ENCODE measurements around the gene SAMD14. TPM values are rescaled to one million over a fixed set of nuclear protein-coding genes. Genes with fewer than 3 reads are reported as not detected.
"Not testable (repeated sequence)": the region's sequence is repeated elsewhere in the genome, so short reads cannot be mapped to it uniquely, and the experiment has no call there.

The SAMD14 gene
- total RNA-seq, 2 experiments from 2014 or later: 0.35 to 1.1 TPM

DNA sequence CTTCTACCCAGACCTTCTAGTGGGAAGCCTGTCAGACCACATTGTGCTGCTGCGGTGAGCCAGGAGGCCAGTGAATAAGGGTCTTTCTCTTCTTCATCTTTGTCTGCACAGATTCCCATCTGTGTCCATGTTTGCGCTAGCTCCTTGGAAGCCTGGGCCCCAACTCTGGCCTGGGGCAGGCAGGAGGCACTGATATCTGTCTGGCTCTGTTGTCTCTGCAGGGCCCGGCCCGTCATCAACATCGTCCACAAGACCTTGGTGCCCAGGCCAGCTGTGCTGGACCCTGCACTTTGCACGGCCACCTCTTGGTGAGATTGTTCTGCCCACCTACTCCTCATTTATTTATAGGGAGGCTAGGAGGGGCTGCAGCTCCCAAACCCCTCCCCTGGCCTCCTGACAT lies 55.7 kb downstream of the SAMD14 start:
- DNase-seq (no peak), ATAC-seq (no peak)
- CTCF ChIA-PET: interaction anchor here (1.1 to 2.8 kb wide), 4 partner anchors 14 to 23 kb away, joined by 3 to 8 read pairs (median 5); partner anchors contain the start of genes ITGA3 and PDK2
- no peak overlapping the region for H3K4me3 Mint-ChIP-seq
- H3K27ac Mint-ChIP-seq: no peak overlapping the region
- peaks cover 3% of the 10 kb centered on the region for H3K9me3 Mint-ChIP-seq (ENCODE audit: low read depth)
- peaks cover 11% of the 10 kb centered on the region for H3K36me3 Mint-ChIP-seq
- no peaks in the 10 kb centered on the region for H3K27me3 Mint-ChIP-seq
- peaks cover 2% of the 10 kb centered on the region for H3K4me1 Mint-ChIP-seq

DNA sequence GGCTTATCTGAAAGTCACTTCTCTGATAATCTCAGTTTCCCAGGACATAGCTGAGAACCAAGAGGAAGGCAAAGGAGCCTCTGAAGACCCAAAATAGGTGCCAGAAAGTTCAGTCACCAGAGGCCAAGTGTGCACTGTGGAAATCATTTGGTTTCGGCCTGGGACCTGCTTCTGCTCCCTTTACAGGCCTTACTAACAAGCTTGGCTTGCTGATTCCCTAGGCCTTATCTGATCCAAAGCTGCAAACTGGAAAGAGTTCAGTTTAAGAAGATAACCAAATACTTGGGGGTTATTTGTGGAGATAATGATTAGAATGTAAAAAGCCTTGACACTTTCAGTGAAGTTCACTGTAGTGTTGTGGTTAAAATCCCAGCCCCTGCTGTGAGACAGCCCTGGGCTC lies 57.0 kb downstream of the SAMD14 start:
- Mint-ChIP-seq H3K27me3 (no peaks in the 10 kb centered on the region), H3K9me3 (ENCODE audit: low read depth) (peaks cover 3% of the 10 kb centered on the region), H3K4me3 (no peak overlapping the region), H3K27ac (no peak overlapping the region), H3K4me1 (peaks cover 2% of the 10 kb centered on the region), H3K36me3 (peaks cover 11% of the 10 kb centered on the region)
- no peak for DNase-seq
- CTCF ChIA-PET: interaction anchor here (1.0 to 2.8 kb wide), 3 partner anchors 9 to 150 kb away, joined by 3 to 8 read pairs (median 3); partner anchors contain the start of gene ITGA3
- no peak for ATAC-seq

DNA sequence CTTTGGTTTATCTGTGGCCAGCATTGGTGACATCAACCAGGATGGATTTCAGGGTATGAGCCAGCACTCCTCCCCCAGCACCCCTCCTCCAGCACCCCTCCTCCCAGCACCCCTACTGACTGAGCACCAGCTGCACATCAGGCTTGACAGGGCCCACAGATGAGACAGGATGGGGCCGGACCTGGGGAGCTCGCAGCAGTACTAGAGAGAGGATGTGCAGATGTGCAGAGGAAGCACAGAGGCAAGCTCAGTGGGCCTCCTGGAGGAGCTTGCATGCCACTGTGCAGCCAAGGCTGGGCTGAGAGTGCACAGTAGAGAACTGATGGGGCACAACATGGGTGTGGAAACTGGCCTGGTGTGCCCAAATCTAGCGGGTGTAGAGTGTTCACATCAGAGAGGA lies 57.8 kb downstream of the SAMD14 start:
- DNase-seq (no peak), ATAC-seq (peak; percentile 71)
- H3K9me3 Mint-ChIP-seq (ENCODE audit: low read depth): peaks cover 3% of the 10 kb centered on the region
- no peak overlapping the region for H3K27ac Mint-ChIP-seq
- peaks cover 2% of the 10 kb centered on the region for H3K4me1 Mint-ChIP-seq
- CTCF ChIA-PET: interaction anchor here (0.6 to 1.4 kb wide), 2 partner anchors 10 to 16 kb away, joined by 3 read pairs; no protein-coding TSS in a partner anchor
- no peaks in the 10 kb centered on the region for H3K27me3 Mint-ChIP-seq
- no peak overlapping the region for H3K4me3 Mint-ChIP-seq
- peaks cover 11% of the 10 kb centered on the region for H3K36me3 Mint-ChIP-seq

DNA sequence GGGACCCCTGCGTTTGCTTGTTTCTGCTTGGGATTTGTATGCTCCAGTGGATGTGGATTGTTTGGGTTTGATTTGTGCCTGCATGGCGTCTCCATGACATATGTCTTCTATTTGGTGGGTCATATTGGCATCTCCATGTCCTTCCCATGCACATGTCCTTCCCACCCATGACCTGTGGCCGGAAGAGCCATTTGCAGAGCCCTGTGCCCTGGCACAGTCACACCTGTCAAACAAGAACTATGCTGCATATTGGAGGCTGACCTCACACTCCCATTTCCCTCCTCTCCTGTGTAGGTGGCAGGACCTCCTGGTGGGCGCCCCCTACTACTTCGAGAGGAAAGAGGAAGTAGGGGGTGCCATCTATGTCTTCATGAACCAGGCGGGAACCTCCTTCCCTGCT lies 58.3 kb downstream of the SAMD14 start:
- ATAC-seq: no peak
- peaks cover 11% of the 10 kb centered on the region for H3K36me3 Mint-ChIP-seq
- CTCF ChIA-PET: interaction anchor here (0.6 to 1.4 kb wide), 2 partner anchors 10 to 15 kb away, joined by 3 read pairs; no protein-coding TSS in a partner anchor

DNA sequence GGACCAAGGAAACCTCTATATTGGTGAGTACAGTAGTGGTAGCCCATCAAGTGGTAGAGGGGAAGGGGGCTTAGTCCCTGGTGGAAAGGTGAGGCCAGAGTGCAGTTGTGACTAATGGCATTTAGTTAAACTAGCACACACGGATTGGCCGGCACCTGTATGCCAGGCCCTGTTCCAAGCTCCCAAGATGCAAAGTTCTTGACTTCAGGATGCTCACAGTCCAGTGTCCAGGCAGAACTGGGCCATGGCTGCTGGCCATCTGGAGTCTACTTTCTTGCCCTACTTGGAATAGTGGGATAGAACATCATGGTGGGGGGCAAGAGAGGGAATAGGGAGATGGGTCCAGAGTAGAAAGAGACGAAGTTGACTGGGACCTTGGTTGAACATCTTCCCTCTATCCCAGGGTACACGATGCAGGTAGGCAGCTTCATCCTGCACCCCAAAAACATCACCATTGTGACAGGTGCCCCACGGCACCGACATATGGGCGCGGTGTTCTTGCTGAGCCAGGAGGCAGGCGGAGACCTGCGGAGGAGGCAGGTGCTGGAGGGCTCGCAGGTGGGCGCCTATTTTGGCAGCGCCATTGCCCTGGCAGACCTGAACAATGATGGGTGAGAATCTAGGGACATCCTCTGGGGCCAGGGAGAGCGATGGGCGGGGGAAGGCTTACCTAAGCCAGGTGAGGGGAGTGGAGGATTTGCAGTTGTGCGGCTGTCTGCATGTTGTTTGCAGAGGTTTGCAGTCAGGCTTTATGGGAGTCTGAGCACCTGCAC lies 58.9 kb downstream of the SAMD14 start:
- CTCF ChIA-PET: interaction anchor here (1.8 kb wide), 1 partner anchor 16 kb away, joined by 6 read pairs; no protein-coding TSS in a partner anchor
- no peak for DNase-seq
- peaks cover 11% of the 10 kb centered on the region for H3K36me3 Mint-ChIP-seq
- peaks cover 3% of the 10 kb centered on the region for H3K9me3 Mint-ChIP-seq (ENCODE audit: low read depth)
- no peak for ATAC-seq
- H3K27me3 Mint-ChIP-seq: no peaks in the 10 kb centered on the region
- H3K4me1 Mint-ChIP-seq: peaks cover 2% of the 10 kb centered on the region
- H3K4me3 Mint-ChIP-seq: no peak overlapping the region
- H3K27ac Mint-ChIP-seq: no peak overlapping the region

More for the DNA sequence above, 58.3 kb downstream of the SAMD14 start:
- Mint-ChIP-seq H3K27ac (no peak overlapping the region), H3K4me3 (no peak overlapping the region), H3K27me3 (no peaks in the 10 kb centered on the region), H3K4me1 (peaks cover 2% of the 10 kb centered on the region), H3K9me3 (ENCODE audit: low read depth) (peaks cover 3% of the 10 kb centered on the region)
- no peak for DNase-seq

DNA sequence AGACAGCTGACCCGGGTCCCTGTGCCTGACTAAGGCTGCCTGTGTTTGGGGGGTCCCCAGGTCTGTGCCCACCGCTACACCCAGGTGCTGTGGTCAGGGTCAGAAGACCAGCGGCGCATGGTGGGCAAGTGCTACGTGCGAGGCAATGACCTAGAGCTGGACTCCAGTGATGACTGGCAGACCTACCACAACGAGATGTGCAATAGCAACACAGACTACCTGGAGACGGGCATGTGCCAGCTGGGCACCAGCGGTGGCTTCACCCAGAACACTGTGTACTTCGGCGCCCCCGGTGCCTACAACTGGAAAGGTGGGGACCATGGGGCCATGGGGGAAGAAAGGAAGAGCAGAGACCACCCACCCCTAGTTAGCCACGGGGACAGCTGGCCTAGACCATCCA lies 62.0 kb downstream of the SAMD14 start:
- Mint-ChIP-seq H3K4me3 (no peak overlapping the region), H3K27me3 (no peaks in the 10 kb centered on the region), H3K9me3 (ENCODE audit: low read depth) (peaks cover 3% of the 10 kb centered on the region), H3K36me3 (peaks cover 11% of the 10 kb centered on the region), H3K4me1 (peaks cover 2% of the 10 kb centered on the region), H3K27ac (no peak overlapping the region)
- ATAC-seq (no peak), DNase-seq (no peak)
- CTCF ChIA-PET: interaction anchor here (1.2 to 4.1 kb wide), 5 partner anchors 12 to 41 kb away, joined by 3 to 23 read pairs (median 7); partner anchors contain the start of gene ITGA3

DNA sequence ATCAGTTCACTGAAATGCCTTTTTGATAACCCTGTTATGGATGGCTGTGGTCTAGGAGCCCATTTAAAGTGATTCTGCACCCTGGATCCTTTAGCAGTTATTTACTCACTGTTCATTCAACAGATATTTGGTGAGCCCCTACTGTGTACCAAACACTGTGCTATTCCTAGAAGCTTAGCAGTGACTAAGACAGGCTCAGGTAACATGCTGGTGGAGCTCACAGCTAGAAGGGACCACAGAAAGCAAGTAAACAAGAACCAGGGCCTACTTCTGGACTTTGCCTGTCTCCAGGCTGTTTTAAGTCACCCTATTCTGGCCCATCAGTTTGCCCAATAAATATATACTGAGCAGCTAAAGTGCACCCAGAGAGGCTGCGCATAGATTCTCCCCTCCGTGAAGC lies 63.0 kb downstream of the SAMD14 start:
- ATAC-seq (no peak), DNase-seq (no peak)
- Mint-ChIP-seq H3K27ac (no peak overlapping the region), H3K27me3 (no peaks in the 10 kb centered on the region), H3K4me3 (no peak overlapping the region), H3K9me3 (ENCODE audit: low read depth) (peaks cover 3% of the 10 kb centered on the region), H3K4me1 (no peaks in the 10 kb centered on the region), H3K36me3 (peaks cover 8% of the 10 kb centered on the region)
- CTCF ChIA-PET: interaction anchor here (0.8 to 4.1 kb wide), 7 partner anchors 11 to 40 kb away, joined by 3 to 23 read pairs (median 4); partner anchors contain the start of gene ITGA3

DNA sequence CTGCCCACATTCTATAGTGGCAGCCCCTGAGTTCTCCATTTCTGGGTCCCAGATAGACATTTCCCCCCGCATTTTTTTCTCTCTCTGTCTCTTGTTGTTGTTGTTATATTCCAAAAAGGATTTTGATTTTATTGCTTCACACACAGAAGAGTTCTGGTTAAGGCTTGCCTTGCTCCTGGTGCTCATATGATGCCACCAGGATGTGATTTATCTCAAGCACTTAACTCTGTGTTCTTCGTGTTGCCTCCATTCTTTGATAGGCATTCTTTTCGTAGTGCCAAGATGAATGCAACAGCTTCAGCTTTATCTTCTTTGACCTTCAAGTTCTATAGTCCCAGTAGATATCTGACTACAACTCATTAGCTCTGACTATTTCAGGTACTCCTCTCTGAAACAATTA lies 64.9 kb downstream of the SAMD14 start:
- CTCF ChIA-PET: interaction anchor here (4.1 kb wide), 1 partner anchor 10 kb away, joined by 23 read pairs; the partner anchor contains the start of gene ITGA3
- no peak overlapping the region for H3K27ac Mint-ChIP-seq

DNA sequence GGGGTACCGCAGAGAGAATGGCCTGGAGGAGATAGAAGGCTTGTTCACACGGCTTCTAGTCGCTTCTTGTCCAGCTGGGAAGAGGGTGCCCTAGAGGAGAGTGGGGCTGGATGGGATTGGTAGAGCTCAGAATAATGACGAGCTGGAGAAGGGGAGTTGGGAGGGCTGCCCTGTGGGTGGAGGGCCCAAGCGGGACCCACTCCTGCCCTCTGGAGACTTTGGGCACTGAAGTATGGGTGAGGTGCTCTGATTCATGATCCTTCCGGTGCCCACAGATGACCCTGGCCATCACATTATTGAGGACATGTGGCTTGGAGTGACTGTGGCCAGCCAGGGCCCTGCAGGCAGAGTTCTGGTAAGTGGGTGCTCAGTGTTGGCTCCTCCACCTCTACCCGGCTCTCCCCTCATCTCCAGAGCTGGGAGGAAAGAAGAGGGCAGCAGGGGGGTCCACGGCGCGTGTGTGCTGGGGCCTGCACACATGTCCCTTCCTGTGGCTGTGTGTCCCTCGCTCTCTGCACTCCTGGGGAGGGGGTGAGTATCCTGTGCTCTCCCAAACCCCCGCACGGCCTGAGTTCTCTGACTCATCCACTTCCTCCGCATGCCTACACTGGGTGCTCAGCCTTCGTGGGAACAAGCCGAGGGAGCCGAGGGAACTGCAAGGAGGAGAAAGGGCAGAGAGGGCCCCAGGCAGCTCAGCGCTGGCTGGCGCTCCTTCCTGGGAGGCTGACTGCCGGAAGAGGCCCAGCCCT lies 65.5 kb downstream of the SAMD14 start:
- H3K4me1 Mint-ChIP-seq: no peaks in the 10 kb centered on the region
- no peak overlapping the region for H3K27ac Mint-ChIP-seq
- no peak overlapping the region for H3K4me3 Mint-ChIP-seq
- no peaks in the 10 kb centered on the region for H3K9me3 Mint-ChIP-seq (ENCODE audit: low read depth)
- DNase-seq (no peak), ATAC-seq (no peak)
- H3K27me3 Mint-ChIP-seq: no peaks in the 10 kb centered on the region
- CTCF ChIA-PET: interaction anchor here (1.1 to 4.1 kb wide), 2 partner anchors 9 to 23 kb away, joined by 5 to 23 read pairs; partner anchors contain the start of gene ITGA3
- H3K36me3 Mint-ChIP-seq: no peaks in the 10 kb centered on the region

More for the DNA sequence above, 64.9 kb downstream of the SAMD14 start:
- H3K36me3 Mint-ChIP-seq: no peaks in the 10 kb centered on the region
- H3K4me3 Mint-ChIP-seq: no peak overlapping the region
- DNase-seq (no peak), ATAC-seq (no peak)
- no peaks in the 10 kb centered on the region for H3K9me3 Mint-ChIP-seq (ENCODE audit: low read depth)
- no peaks in the 10 kb centered on the region for H3K4me1 Mint-ChIP-seq
- H3K27me3 Mint-ChIP-seq: no peaks in the 10 kb centered on the region

DNA sequence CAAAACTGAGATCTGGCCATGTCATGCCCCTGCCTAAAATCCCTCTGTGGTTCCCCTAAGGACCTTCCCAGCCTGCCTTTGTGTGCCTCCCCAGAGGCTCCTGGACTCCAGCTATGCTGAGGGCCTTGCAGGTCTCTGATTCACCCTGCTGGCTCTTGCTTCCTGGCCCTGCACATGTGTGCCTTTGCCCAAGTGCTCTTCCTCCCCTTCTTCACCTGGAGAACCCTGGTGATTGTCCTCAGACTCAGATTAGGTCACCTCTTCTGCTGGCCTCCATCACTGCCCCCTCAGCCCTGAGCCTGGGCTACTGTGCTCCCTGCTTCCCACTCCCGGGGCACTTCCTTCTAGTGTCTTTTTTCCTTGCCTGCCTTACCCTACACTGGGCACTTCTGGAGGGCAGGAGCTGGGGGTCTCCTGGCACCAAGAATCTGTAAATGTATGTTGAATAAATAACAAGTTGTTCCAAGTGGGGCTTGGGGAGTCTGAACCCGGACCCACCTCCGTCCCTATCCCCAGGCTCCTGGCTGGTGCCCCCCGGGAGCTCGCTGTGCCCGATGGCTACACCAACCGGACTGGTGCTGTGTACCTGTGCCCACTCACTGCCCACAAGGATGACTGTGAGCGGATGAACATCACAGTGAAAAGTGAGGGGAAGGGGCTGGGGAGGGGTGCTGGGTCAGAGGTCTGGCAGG lies 66.3 kb downstream of the SAMD14 start:
- no peak for ATAC-seq
- Mint-ChIP-seq H3K27ac (no peak overlapping the region), H3K36me3 (no peaks in the 10 kb centered on the region), H3K27me3 (no peaks in the 10 kb centered on the region), H3K9me3 (ENCODE audit: low read depth) (no peaks in the 10 kb centered on the region), H3K4me3 (no peak overlapping the region), H3K4me1 (no peaks in the 10 kb centered on the region)
- CTCF ChIA-PET: interaction anchor here (1.1 kb wide), 1 partner anchor 24 kb away, joined by 5 read pairs; no protein-coding TSS in a partner anchor
- no peak for DNase-seq

DNA sequence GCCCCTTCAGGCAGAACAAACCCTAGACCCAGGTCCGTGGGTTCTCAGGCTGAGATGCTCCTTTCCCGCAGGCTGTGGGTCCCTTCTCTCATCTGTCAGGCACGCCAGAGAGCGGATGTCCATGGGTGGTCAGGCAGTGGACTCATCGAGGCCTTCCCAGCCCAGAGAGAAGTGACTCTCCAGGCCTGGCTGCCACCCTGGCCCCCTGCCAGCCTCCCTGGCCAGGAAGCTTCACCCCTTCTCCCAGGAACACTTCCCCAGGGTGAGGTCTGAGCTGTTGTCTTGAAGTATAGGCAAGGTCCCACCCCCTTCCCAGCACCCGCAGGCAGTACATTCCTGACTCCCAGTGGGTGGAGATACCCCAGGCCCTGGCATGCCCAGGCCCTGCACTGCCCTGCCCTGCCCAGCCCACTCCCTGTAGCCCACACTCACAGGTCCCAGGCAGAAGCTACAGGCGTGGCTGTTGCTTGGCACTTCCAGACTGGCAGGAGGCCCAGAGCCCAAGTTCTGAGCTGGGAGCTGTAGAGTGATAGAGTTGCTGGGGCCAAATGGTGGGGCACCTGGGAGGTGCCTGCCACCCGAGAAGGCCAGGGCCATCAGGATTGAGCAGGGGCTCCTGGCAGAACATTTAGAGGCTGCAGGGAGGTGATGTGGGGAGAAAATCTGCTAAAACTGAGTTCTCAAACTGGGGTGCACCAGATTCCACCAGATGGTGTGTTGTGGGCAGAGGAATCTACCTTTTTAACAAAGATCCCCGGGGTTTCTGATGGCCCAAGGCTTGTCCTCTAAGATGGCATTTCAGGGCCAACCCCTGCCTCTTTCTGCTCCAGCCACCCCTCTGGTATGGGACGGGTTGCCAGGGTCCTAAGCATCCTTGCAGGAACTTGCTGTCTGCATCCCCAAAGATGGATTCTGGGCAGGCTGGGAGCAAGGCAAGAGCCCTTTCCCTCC lies 67.4 kb downstream of the SAMD14 start:
- CTCF ChIA-PET: interaction anchor here (0.8 to 1.7 kb wide), 3 partner anchors 10 to 25 kb away, joined by 3 read pairs; no protein-coding TSS in a partner anchor
- Mint-ChIP-seq H3K27ac (no peak overlapping the region), H3K36me3 (peaks cover 2% of the 10 kb centered on the region), H3K4me1 (peaks cover 4% of the 10 kb centered on the region), H3K27me3 (peaks cover 3% of the 10 kb centered on the region), H3K9me3 (ENCODE audit: low read depth) (no peaks in the 10 kb centered on the region), H3K4me3 (no peak overlapping the region)
- DNase-seq: no peak
- no peak for ATAC-seq

DNA sequence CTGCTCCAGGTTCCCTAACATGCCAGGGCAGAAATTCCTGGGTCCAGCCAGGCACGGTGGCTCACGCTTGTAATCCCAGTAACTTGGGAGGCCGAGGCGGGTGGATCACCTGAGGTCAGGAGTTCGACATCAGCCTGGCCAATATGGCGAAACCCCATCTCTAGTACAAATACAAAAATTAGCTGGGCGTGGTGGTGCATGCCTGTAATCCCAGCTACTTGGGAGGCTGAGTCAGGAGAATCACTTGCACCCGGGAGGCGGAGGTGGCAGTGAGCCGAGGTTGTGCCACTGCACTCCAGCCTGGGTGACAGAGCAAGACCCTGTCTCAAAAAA lies 68.3 kb downstream of the SAMD14 start:
- not testable (repeated sequence) for H3K36me3 Mint-ChIP-seq; H3K27me3 Mint-ChIP-seq; ATAC-seq; H3K4me3 Mint-ChIP-seq; H3K9me3 Mint-ChIP-seq (ENCODE audit: low read depth); DNase-seq
- peak overlapping the region; percentile 5 for H3K27ac Mint-ChIP-seq
- H3K4me1 Mint-ChIP-seq: peaks cover 10% of the 10 kb centered on the region
- CTCF ChIA-PET: interaction anchor here (0.8 to 1.7 kb wide), 3 partner anchors 9 to 26 kb away, joined by 3 read pairs; no protein-coding TSS in a partner anchor
